Stimulated activated CD4-positive, alpha-beta T cell treated with anti-CD3 and anti-CD28 coated beads, Interleukin-2, amount 100 ng/mL, for 48 hours (primary cell): Measurements from ENCODE around the gene SEMA5A.

Experiments
- DNase-seq, 2 donors: peaks; one replicate each; pipeline ENCODE4 v3.0.0-alpha.2; 2020

Gene SEMA5A

DNA sequence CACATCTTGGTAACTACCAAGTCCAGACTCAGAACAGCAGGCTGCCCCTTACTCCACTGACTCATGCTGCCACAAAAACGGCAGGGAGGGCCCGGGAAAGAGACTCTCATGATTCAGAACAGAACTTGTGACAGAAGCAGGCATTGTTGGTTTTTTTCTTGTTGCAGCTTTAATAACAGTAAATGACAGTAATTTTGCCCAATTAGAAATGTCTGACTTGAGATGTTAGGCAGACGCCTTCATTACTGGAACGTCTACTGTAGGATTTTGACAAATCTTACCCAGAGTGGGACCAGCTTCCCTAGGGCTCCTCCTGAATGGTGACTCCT lies 77.9 kb downstream of the SEMA5A start:
- no peak for DNase-seq

DNA sequence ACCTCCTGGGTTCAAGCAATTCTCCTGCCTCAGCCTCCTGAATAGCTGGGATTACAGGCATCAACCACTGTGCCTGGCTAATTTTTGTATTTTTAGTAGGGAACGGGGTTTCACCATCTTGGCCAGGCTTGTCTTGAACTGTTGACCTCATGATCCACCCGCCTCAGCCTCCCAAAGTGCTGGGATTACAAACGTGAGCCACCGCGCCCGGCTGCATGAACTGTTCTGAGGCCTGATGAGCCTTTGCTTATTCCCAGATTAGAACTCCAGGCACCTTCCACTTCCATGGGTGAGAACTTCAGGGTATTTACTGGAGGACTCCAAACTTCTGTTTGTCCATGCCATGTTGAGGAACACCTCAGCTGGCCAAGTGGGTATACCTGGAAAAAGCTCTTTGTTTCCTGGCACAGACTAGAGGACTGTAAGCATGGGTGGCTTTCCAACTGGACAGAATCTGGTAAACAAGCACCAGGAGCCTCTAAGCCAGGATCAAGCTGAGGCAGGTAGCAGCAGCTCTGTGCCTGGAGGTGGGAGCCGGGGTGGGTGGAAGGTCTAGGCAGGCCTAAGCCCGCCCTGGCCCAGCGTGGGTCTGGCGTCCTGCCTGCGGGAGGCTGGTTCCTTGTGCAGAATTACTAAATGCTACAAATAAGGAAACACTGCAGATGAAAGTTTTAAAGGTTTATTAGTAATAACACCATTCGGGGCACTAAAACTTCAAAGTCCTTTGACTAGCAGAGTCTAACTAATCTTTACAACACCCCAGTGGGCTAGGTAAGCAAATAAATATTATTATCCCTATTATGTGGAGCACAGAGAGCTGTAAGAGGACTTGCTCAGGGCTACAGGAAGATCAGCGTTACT lies 78.4 kb downstream of the SEMA5A start:
- DNase-seq = no peak

DNA sequence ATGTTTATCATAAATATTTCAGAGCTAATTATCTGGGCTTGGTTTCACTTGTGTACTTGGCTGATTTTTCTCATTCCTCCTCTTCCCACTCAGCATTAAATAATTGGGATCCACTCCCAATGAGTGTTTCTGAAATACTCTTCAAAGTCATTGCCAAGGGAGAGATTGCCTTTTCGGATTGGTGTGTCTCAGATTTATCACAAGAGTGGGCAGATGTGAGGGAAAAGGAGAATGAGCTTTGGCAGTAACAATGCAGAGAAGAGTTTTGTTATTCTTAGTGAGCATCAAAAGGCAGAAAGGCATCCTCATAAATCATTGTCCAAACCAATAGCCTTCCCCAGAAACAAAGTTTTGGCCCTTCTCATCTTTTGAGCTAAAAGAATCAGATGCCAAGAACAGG lies 79.2 kb downstream of the SEMA5A start:
- no peak for DNase-seq

DNA sequence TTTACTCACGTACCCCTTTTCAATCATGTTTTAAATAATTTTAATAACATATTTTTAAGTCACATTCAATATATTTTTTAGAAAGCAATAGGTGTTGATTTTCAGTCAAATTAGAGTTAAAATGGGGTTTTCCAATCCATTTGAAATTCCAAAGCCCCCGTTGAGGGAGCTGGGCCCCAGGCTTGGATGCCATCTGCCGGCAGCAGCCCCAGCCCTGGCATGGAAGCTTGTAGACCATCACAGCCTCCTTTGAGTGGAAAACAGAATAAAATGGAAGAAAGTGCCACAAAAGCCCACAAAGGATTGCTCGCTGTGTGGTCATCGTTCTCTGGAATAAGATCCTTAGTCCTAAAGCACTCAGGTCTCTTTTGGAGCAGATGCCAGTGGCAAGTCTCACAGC lies 81.4 kb downstream of the SEMA5A start:
- no peak for DNase-seq

DNA sequence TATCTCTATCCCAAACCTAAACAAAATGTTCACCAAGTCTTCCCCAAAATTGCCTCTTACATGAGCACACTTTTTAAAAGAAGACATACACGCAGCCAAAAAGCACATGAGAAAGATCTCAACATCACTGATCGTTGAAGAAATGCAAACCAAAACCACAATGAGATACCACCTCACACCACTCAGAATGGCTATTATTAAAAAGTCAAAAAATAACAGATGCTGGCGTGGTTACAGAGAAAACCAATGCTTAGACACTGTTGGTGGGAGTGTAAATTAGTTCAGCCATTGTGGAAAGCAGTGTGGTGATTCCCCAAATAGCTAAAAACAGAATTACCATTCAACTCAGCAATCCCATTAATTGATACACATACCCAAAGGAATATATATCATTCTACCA lies 83.8 kb downstream of the SEMA5A start:
- DNase-seq = no peak

DNA sequence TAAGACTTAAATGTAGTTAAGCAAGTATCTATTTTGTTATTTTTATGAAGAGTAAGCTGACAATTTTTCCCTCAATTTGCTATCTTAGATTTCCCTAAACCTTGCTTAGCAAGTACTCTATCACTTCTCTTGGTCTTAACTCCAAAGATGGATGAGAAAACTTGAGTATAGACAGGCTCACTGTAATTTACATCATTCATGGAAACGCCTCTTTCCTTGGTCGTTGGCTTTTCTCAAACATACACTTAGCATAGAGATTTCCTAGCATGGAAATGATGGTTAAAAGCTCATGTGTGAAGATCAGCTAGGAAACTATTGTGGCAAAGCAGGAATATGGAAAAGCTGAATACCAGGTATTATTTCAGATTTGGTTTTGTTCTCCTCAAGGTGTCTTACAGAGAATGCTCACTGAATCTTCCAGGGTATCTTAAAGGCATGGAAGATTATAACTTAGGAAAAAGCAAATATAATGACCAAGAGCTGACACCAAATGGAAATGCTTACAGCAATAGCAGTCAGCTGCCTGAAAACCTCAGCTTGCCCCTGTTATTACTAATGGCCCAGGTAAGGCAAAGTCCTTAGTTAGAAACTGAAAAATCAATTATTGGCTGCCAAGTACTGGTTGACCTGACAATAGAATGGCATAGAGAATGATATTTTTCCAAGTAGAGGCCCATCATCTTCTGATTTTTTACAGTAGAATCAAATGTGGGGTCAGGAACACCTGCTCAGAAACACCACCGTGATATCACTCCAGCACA lies 84.8 kb downstream of the SEMA5A start:
- no peak for DNase-seq

DNA sequence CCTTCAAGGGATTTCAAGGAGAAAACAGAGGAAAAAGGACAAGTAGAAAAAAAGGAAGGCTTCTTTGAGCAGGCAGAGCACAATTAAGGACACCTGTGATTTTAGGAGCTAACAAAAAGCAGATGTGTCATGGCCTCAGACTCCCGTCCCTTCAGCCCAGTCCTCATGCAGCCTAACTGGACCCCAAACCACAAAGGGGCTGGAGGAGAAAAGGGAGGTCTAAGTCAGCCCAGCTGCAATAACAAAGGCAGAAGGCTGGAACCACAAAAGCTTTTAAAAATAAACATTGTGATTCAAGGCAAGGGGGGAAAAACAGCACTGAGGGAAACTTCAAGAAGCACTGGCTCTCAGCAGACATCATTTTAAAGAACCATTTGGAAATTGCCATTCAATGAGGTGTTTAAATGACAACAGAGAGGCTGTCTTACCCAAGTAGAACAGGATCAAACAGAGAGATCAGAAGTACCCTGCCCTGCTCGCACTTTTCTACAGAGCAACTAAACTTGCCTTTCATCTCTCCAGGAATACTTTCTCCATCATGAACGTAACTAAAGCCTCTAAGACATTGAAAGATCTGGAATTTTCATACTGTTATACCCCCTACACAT lies 89.3 kb downstream of the SEMA5A start:
- DNase-seq = no peak

DNA sequence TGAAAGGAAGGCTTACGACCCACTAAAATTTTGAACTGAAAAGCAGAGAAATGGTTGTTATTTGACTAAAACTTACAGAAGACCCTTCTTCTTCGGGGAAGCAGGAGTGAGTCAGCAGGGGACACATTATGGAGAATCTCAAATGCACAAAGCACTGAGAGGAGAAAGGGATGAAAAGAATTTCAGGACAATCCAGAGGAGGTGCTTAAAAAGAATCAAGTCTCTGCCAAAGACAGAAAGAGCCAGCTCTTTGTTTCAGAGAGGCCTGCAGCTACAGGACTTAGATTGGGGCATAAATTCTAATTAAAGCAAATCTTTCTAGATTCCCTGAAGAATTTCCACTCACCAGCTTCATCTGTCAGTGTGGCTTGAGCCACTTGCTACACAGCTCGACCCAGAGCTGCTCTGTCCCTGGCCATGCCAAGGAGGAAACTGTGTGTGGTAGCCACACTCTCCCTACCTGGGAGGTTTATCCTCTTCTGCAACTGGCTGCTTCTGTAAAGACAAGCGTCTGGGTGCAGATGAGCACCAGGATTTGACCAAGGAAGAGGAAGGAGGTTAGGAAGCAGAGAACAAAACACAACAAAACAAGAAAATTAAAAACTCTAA lies 89.9 kb downstream of the SEMA5A start:
- DNase-seq = no peak

DNA sequence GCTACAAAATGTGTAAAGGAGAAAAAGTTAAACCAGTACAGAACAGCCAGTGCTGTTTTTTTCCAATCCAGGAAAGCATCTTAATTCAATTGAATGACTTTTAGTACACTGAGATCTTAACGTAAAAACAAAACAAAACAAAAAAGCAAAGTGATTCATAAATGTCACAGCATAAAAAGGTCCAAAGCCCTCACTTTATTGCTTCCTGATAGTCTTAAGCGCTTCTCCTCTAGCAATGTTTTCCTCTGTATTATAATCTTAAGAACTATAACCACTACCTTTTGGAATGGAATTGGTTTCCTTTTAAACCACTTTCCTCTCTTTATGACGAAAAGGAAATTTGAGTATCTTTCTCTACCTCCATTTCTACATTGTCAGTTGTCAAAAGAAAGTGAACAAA lies 91.4 kb downstream of the SEMA5A start:
- DNase-seq = no peak

DNA sequence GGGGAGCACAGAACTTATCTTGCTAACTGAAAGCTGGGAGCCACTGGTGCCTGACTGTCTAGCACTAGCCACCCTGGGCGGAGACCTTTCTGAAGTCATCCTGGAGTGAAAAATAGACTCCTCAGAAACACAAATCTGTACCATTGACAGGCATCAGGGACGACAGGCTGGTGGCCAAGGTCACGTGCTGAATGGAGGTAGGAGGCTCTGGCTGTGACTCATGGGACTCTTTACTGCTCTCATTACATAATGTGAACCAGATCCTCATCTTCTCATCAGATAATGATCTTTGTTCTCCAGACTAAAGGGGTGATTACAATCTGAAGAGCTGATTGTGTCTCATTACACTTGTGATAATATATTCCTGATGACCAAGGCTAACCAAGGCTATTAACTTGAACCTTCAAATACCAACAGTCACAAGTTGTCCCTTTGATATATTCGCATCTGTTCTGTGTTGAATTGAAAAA lies 91.8 kb downstream of the SEMA5A start:
- DNase-seq = no peak

DNA sequence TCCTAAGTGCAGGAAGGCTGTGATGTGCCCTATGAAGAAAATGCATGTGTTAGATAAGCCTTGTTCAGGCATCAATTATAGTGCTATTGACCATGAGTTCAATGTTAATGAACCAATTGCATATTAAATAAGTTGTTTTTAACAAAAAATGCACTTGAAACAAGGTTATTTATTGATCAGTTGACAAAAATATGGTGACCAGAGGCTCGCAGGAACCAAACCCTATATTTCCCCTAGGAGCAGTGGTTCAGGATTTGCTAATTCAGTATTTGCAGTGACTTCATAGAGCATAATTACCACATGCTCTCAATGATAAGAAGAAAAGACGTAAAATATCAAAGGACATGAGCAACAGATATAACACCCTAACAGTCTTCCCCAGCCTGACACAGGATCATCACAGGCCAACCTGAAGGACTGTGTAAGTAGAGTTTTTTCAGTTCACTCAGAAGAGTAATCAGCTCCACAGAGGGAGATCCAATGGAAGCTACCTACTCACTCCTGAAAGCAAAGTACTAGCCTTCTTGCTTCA lies 92.3 kb downstream of the SEMA5A start:
- no peak for DNase-seq

DNA sequence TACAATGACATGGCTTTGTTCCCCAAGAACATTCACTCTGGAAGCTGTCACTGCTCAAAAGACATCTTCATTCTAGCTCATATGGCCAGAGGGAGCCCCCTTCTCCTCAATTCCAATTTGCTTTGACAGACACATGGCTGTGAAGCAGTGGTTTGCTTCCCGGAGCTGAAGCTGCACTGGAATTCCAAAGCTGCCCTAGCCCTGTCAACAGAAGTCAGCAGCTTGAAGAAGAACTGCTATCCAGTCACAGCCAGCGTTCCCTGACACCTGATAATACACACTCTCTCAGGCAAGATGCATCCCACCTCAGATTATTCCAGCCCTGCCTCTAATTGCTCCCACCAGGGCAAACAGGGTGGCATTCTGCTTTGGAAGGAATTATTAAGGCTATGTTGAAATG lies 93.7 kb downstream of the SEMA5A start:
- no peak for DNase-seq

DNA sequence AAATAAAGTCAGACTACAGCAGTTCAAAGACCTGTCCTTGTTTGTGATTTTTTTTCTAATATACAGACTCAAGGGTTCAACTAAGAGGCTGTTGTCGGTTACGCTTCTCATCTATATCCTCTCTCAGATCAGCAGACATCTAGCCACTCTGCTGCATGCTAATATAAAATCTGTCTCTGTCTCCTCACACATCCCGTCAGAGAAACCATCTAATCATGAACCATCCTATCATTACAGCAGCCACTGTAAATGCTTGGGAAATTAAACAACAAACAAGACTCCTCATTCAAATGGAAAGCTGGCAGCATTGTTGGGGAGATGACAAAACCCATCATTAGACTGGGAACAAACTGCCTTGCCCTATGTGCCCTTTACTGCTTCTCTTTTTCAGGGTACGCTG lies 94.8 kb downstream of the SEMA5A start:
- no peak for DNase-seq

DNA sequence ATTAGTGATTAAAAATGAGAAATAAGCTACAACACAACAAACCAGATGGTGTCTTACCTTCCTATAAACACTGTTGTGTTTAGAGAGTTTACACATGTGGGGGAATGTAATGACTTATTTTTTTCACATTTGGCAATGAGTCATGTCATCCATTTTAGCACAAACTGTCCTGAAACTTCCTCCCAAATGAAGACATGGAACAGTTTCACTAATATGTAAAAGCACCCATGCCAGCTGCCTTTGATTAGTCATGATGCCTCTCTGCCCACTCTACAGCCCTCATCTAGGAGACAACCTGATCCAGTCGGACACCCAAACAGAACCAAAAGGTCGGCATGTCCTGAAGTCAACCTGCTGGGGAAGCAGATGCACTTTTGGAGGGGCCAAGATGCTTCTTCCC lies 98.2 kb downstream of the SEMA5A start:
- no peak for DNase-seq

DNA sequence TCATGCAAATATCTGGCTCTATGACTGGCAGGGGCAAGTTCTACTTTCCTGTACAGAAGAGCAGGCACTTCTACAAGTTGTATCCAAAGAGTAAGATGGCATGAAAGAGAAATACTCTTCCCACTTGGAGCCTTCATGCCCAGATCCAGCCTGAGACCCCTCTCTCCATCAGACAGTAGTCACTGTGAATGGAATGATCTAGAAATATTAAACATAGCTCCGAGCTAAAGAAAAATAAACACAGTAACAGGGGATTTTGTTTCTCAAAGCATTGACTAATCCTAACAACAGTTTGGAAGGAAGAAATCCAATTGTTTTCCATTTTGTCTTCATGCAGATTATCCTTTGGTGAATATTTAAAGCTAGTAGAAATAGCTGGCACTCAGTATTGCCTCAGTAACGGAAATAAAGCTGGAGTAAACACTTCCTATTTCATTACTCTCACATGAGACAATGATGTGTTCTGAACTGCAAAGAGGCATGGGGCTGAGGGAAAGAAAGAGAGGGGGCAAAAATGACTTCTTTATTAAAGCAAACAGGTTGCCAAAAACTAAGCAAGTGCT lies 100.0 kb downstream of the SEMA5A start:
- DNase-seq = no peak

DNA sequence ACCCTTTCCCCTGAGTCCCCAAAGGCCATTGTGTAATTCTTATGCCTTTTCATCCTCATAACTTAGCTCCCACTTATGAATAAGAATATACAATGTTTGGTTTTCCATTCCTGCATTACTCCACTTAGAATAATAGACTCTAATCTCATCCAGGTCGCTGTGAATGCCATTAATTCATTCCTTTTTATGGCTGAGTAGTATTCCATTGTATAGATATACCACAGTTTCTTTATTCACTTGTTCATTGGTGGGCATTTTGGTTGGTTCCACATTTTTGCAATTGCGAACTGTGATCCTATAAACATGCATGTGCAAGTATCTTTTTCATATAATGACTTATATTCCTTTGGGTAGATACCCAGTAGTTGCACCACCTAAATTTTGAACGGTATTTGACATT lies 101.5 kb downstream of the SEMA5A start:
- DNase-seq = no peak

DNA sequence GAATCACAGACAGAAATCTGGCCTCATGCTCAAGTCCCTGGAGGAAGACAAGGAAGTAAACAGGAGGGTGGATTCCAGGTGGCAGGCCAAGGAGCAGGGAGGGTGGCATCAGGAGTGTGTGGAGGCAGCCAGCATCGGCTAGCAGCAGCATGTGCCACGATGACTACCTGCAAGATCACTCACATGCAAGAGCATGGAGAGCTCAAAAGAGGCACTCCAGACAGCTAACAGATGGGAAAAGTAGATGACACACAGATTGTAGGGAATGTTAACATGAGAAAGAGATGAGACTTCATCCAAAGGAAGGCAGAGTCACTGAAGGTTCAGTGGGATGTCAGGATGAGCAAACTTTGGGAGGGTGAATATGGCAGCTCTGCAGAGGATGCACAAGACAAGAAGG lies 104.3 kb downstream of the SEMA5A start:
- DNase-seq = no peak

DNA sequence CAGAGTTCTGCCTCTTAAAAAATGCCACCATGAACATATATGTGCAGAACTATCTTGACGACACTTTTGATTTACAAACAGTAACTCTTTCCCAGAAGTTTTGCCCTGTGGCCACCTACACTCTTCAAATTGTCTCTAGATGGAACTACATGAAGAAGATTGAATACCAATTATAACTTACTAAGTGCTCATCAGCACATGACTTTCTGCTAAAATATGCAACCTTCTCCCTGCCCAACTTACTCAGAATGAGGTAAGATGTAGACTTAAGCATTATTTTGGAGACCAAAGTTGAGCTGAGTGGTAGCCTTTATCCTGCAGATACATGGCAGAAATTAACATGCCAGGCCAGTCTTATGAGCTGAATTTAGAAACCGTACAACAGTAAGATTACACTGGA lies 105.4 kb downstream of the SEMA5A start:
- DNase-seq = no peak

DNA sequence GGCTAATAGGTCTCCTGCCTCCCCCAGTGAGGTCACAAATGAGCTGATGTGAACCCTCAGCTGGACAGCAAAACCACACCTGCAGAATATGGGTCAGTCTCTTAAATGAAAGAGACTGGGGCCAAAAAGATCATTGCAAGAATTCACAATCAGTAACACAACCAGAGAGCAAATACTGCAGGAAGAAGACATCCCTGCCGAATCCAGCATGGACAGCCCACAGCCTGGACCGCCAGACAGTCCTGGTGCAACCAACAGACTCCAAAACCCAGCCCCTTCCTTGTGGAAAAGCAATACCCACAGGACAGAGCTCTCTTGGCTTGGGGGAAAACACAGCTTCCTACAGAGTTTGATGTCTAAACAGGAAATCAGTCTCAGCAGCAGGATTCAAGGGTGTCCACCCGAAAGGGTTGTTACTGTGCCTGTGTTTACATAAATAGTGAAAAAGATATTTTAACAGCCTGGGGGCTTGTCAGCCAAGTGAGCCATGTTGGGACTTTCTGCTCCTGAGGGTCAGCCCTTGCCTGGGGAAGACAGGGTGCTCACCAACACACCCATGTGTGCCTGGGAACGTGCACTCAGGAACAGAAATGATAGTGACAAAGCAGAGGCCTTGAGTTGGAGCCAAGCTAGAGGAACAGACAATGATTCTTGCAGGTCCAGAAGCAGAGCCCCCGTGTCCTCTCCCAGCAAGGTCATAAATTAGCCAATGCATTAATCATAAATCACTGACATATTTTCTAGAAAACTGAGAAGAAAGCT lies 106.2 kb downstream of the SEMA5A start:
- no peak for DNase-seq

DNA sequence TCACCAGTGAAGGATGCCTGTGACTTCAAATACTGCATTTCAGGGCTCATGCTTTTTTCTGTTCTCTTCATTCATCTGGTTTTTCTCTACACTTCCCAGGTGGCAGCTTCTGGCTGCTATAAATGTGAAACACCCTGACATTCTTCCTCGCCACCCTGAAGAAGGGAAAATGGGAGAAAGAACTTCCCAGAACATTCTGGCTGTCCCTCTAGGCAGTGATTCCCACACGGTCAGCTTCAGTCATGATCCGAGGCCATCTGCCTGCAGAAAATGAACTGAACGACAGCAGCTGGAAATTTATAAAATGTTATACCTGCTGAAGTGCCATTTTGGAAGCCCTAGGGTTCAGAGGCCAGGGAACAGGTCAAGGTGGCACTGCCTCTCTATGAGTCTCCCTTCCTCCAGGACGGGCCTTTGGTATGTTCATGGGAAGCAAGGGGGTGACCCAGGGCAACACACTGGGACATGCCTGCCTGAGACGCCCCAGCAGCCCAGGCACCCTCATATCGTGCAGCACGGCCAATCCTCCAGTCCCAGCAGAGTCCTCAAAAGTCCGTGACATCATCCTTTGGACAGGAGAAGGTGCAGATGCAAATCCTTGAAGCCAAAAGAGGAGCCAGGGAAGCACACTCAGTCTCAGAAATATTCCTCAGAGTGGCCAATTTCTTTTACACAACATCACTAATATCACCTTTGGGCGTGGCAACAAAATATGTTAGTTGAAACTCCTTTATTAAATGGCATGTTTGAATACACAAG lies 107.1 kb downstream of the SEMA5A start:
- no peak for DNase-seq

DNA sequence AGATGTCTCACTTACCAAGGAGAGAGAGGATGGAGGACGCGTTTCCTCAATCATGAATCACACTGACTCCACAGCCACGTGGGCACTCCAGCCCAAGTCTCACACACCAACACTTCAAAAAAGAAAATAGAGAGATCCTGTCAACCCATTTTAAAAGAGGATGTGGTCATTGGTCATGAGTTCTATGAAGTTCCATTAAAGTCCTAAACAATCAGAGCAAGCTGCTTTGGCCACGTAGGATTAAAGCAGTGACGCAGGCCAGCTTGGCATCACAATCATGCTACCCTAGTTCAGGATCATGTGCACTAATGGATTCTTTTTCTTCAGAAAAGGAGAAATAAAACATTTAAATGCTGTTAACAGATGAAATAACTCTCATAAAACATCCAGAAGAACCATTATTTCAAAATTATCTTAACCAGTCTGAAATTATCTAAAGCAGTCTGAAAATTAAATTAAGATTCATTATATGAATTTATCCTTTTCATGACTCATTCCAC lies 108.1 kb downstream of the SEMA5A start:
- DNase-seq = no peak
